CD4-positive, alpha-beta T cell (primary cell): Measurements from ENCODE around the gene DENND1A. TPM values are rescaled to one million over a fixed set of nuclear protein-coding genes. Genes with fewer than 3 reads are reported as not detected.

Source experiments
- ATAC-seq: fragments of 200-7000 bp; cut with Tn5 transposase; one replicate; pipeline ENCODE4 v1.10.0; 2022; ENCODE audit warnings: mild to moderate bottlenecking; ENCODE audit not compliant: poor library complexity
- CTCF ChIA-PET: fragments of 350-600 bp; sonication (Branson Sonifier 250); formaldehyde crosslinking; loops from one replicate; lab custom pipeline; 2021; ENCODE audit warnings: antibody characterized with exemption, inconsistent platforms; lab: Charles Lee
- POLR2A ChIA-PET: fragments of 350-600 bp; sonication (Branson Sonifier 250); formaldehyde crosslinking; loops from one replicate; lab custom pipeline; 2021; ENCODE audit warnings: antibody characterized with exemption, inconsistent platforms; lab: Charles Lee
- DNase-seq, 14 experiments: peaks; one replicate each; pipeline ENCODE4 v3.0.0-alpha.2; 2013 to 2020; ENCODE audit warnings: mixed read lengths in 2 of 14
- H3K27ac ChIP-seq, 2 donors: one replicate each; pipeline versions ENCODE4 v1.5.1 to v1.7.0; 2013; ENCODE audit warnings: low read length in 2 of 2, low read depth in 1 of 2, mild to moderate bottlenecking in 1 of 2
- H3K27me3 ChIP-seq, 2 experiments: 1 replicate in 1 of 2; 2 replicates in 1 of 2; pipeline versions ENCODE4 v1.6.1 to v1.7.0; 2013; ENCODE audit warnings: low read length in 2 of 2, control low read depth in 1 of 2, mild to moderate bottlenecking in 1 of 2, moderate library complexity in 1 of 2; ENCODE audit not compliant: insufficient read depth in 2 of 2, control insufficient read depth in 1 of 2
- H3K36me3 ChIP-seq: one replicate; pipeline ENCODE4 v1.6.1; 2013; ENCODE audit warnings: low read length, control low read depth; ENCODE audit not compliant: insufficient read depth
- H3K4me1 ChIP-seq: one replicate; pipeline ENCODE4 v1.6.1; 2013; ENCODE audit warnings: low read length, control low read depth; ENCODE audit not compliant: insufficient read depth
- H3K4me3 ChIP-seq: one replicate; pipeline ENCODE4 v1.5.1; 2013; ENCODE audit warnings: mild to moderate bottlenecking, low read length, moderate library complexity
- H3K9me3 ChIP-seq, 2 experiments: 1 replicate in 1 of 2; 2 replicates in 1 of 2; pipeline versions ENCODE4 v1.6.1 to v1.7.0; 2013; ENCODE audit warnings: low read length in 2 of 2, mild to moderate bottlenecking in 2 of 2, control low read depth in 1 of 2, moderate library complexity in 1 of 2; ENCODE audit not compliant: control insufficient read depth in 1 of 2, insufficient read depth in 1 of 2
- H3K27ac Mint-ChIP-seq: one replicate; pipeline ENCODE4 v1.8.0; 2020; ENCODE audit warnings: mixed read lengths
- H3K27me3 Mint-ChIP-seq: one replicate; pipeline ENCODE4 v1.8.0; 2021; ENCODE audit warnings: mixed read lengths
- H3K36me3 Mint-ChIP-seq: one replicate; pipeline ENCODE4 v1.8.0; 2021; ENCODE audit warnings: low read depth, mixed read lengths
- H3K4me1 Mint-ChIP-seq: one replicate; pipeline ENCODE4 v1.8.0; 2021; ENCODE audit warnings: low read depth, mixed read lengths
- H3K4me3 Mint-ChIP-seq: one replicate; pipeline ENCODE4 v1.8.0; 2020; ENCODE audit warnings: mild to moderate bottlenecking, mixed read lengths
- H3K9me3 Mint-ChIP-seq: one replicate; pipeline ENCODE4 v1.8.0; 2020; ENCODE audit warnings: mixed read lengths
- intact Hi-C, 2 experiments: fragments of 100-400 bp; cut with DNase I in 1 of 2; cut with micrococcal nuclease in 1 of 2; formaldehyde crosslinking; loops; one replicate each; pipeline versions ENCODE4 v1.15.1 to v1.9.0; 2023 to 2025; cut with DNase I, micrococcal nuclease
- total RNA-seq, 174 experiments: library from RNA in 2 of 174; stranded (reverse) in 2 of 174; gene quantifications; one replicate each; pipeline ENCODE4 v1.2.3 and lab custom pipeline; 2021 to 2026
- TF ChIP-seq, protein P1 (sequence below): fragments of 200-600 bp; IDR thresholded peaks from one replicate; pipeline ENCODE4 v1.8.0; 2022; ENCODE audit warnings: antibody characterized with exemption, mild to moderate bottlenecking

The DENND1A gene
- total RNA-seq, 2 experiments from 2014 or later: 20.0 to 20.6 TPM

DNA sequence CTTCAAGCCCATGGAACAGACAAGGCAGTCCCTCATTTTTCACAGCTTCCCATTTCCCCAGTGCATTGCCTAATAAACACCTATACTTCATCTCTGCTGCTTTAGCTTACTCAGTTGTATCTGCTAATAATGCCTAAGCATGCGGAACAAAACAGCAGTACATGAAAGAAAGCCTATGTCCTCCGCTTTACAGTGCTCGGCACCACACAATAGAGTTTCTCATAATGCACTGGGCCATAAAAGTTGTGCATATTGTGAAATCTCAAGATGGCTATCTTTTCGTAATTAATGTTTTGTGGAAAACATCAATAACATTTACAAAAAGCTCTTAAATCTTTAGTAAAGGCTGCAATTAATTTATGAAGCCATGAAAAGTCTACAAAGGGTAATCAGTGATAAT lies 69.3 kb downstream of the DENND1A start:
- no peaks in the 10 kb centered on the region for H3K4me1 ChIP-seq
- DNase-seq (no peak), ATAC-seq (no peak)
- Mint-ChIP-seq H3K27me3 (no peaks in the 10 kb centered on the region), H3K4me1 (no peaks in the 10 kb centered on the region), H3K4me3 (no peak overlapping the region), H3K9me3 (no peaks in the 10 kb centered on the region), H3K27ac (no peak overlapping the region), H3K36me3 (peaks cover 14% of the 10 kb centered on the region)
- TF ChIP-seq, protein P1, sequence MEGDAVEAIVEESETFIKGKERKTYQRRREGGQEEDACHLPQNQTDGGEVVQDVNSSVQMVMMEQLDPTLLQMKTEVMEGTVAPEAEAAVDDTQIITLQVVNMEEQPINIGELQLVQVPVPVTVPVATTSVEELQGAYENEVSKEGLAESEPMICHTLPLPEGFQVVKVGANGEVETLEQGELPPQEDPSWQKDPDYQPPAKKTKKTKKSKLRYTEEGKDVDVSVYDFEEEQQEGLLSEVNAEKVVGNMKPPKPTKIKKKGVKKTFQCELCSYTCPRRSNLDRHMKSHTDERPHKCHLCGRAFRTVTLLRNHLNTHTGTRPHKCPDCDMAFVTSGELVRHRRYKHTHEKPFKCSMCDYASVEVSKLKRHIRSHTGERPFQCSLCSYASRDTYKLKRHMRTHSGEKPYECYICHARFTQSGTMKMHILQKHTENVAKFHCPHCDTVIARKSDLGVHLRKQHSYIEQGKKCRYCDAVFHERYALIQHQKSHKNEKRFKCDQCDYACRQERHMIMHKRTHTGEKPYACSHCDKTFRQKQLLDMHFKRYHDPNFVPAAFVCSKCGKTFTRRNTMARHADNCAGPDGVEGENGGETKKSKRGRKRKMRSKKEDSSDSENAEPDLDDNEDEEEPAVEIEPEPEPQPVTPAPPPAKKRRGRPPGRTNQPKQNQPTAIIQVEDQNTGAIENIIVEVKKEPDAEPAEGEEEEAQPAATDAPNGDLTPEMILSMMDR: no peak
- no peaks in the 10 kb centered on the region for H3K27me3 ChIP-seq
- H3K4me3 ChIP-seq: no peak overlapping the region
- no peak overlapping the region for H3K27ac ChIP-seq
- CTCF ChIA-PET: no interaction called here
- POLR2A ChIA-PET: no interaction called here
- no peaks in the 10 kb centered on the region for H3K9me3 ChIP-seq
- intact Hi-C loops: loop anchor here in 1 of 2 experiments (10.0 kb wide), 1 partner anchor 64 kb away; no protein-coding TSS in a partner anchor
- no peaks in the 10 kb centered on the region for H3K36me3 ChIP-seq

GRCh38 chr9:123852403-123852802 lies 77.5 kb downstream of the DENND1A start:
- no peak overlapping the region for H3K27ac Mint-ChIP-seq
- Histone ChIP-seq H3K36me3 (no peaks in the 10 kb centered on the region), H3K27ac (no peak overlapping the region), H3K27me3 (no peaks in the 10 kb centered on the region), H3K4me3 (no peak overlapping the region), H3K9me3 (peaks cover 5 to 9% of the 10 kb centered on the region in 2 experiments), H3K4me1 (no peaks in the 10 kb centered on the region)
- POLR2A ChIA-PET: no interaction called here
- no peak overlapping the region for H3K4me3 Mint-ChIP-seq
- H3K36me3 Mint-ChIP-seq: peaks cover 62% of the 10 kb centered on the region
- DNase-seq (no peak), ATAC-seq (no peak)
- H3K27me3 Mint-ChIP-seq: no peaks in the 10 kb centered on the region
- peaks cover 15% of the 10 kb centered on the region for H3K4me1 Mint-ChIP-seq
- intact Hi-C loops: no loop called here
- CTCF ChIA-PET: no interaction called here
- H3K9me3 Mint-ChIP-seq: peaks cover 4% of the 10 kb centered on the region
- TF ChIP-seq, protein P1: no peak

GRCh38 chr9:123851851-123852250 lies 78.1 kb downstream of the DENND1A start:
- ChIA-PET CTCF (no interaction called here), POLR2A (no interaction called here)
- DNase-seq (no peak), ATAC-seq (no peak)
- H3K9me3 ChIP-seq: peaks cover 10 to 14% of the 10 kb centered on the region in 2 experiments
- H3K4me3 Mint-ChIP-seq: no peak overlapping the region
- H3K27me3 ChIP-seq: no peaks in the 10 kb centered on the region
- peaks cover 4% of the 10 kb centered on the region for H3K36me3 ChIP-seq
- peaks cover 15% of the 10 kb centered on the region for H3K4me1 Mint-ChIP-seq
- TF ChIP-seq, protein P1: no peak
- no peak overlapping the region for H3K27ac ChIP-seq
- no peaks in the 10 kb centered on the region for H3K4me1 ChIP-seq
- no peak overlapping the region for H3K4me3 ChIP-seq
- H3K36me3 Mint-ChIP-seq: peaks cover 67% of the 10 kb centered on the region
- peaks cover 10% of the 10 kb centered on the region for H3K9me3 Mint-ChIP-seq
- H3K27ac Mint-ChIP-seq: no peak overlapping the region
- intact Hi-C loops: no loop called here
- no peaks in the 10 kb centered on the region for H3K27me3 Mint-ChIP-seq
